Esophagus muscularis mucosa (tissue), 4 donors: ENCODE results near the gene AIFM3. TPM values are rescaled to one million over a fixed set of nuclear protein-coding genes. Genes with fewer than 3 reads are reported as not detected.

Experiments used
- DNase-seq: peaks from one replicate; pipeline ENCODE4 v3.0.0-alpha.2; 2017; ENCODE audit errors: extremely low spot score
- H3K27ac ChIP-seq, 4 donors: fragments of 200-600 bp; sonication (generic); replicated peaks in 1 of 4; 1 replicate in 3 of 4; 2 replicates in 1 of 4; pipeline ENCODE4 v1.5.1; 2016 to 2019; ENCODE audit warnings: mild to moderate bottlenecking in 1 of 4
- H3K27me3 ChIP-seq, 4 donors: fragments of 200-600 bp; sonication (generic); one replicate each; pipeline versions ENCODE4 v1.5.1 to v1.6.0; 2016 to 2019
- H3K36me3 ChIP-seq, 4 donors: fragments of 200-600 bp; sonication (generic); one replicate each; pipeline ENCODE4 v1.5.1; 2016 to 2019
- H3K4me1 ChIP-seq, 4 donors: fragments of 200-600 bp; sonication (generic); one replicate each; pipeline ENCODE4 v1.5.1; 2016 to 2019
- H3K4me3 ChIP-seq, 4 donors: fragments of 200-600 bp; sonication (generic); 1 replicate in 2 of 4; 2 replicates in 2 of 4; pipeline ENCODE4 v1.5.1; 2016 to 2019; ENCODE audit warnings: mild to moderate bottlenecking in 4 of 4, moderate library complexity in 1 of 4
- H3K9me3 ChIP-seq, 4 donors: fragments of 200-600 bp; sonication (generic); 1 replicate in 3 of 4; 2 replicates in 1 of 4; pipeline ENCODE4 v1.5.1; 2016 to 2019
- EP300 ChIP-seq: sonication (generic); formaldehyde crosslinking; IDR thresholded peaks from one replicate; pipeline ENCODE4 v1.6.1; 2017; ENCODE audit warnings: antibody characterized with exemption
- POLR2A ChIP-seq: fragments of 450-650 bp; IDR thresholded peaks from one replicate; pipeline ENCODE4 v1.6.1; 2017; ENCODE audit warnings: antibody characterized with exemption, moderate library complexity, mild to moderate bottlenecking, low read depth
- POLR2AphosphoS5 ChIP-seq, 2 donors: sonication (generic); formaldehyde crosslinking; IDR thresholded peaks; one replicate each; pipeline ENCODE4 v1.6.1; 2017; ENCODE audit warnings: antibody characterized with exemption in 2 of 2
- WGBS: methylation state at CpG from one replicate; pipeline ENCODE4 v1.1.5; 2018; 5-methylcytosine and 5-hydroxymethylcytosine counted together
- intact Hi-C: fragments of 100-400 bp; cut with DNase I; formaldehyde crosslinking; loops from one replicate; pipeline ENCODE4 v1.15.1; 2023
- total RNA-seq, 4 donors: library from RNA; depleted of rRNA; stranded (reverse); fragments of >200 nt; gene quantifications; one replicate each; pipeline versions ENCODE4 v1.1.0 to v1.2.1, GENCODE V29; 2016
- TF ChIP-seq, protein P1 (sequence below), 3 experiments: fragments of 200-600 bp in 2 of 3; fragments of 450-650 bp in 1 of 3; sonication (generic) in 2 of 3; IDR thresholded peaks; one replicate each; pipeline ENCODE4 v1.5.1; 2017 to 2019; ENCODE audit warnings: antibody characterized with exemption in 3 of 3, mild to moderate bottlenecking in 2 of 3, moderate library complexity in 1 of 3

Gene AIFM3
- total RNA-seq, 4 donors from 2014 or later, result 0.92 to 1.7 (median 1.4) TPM

DNA sequence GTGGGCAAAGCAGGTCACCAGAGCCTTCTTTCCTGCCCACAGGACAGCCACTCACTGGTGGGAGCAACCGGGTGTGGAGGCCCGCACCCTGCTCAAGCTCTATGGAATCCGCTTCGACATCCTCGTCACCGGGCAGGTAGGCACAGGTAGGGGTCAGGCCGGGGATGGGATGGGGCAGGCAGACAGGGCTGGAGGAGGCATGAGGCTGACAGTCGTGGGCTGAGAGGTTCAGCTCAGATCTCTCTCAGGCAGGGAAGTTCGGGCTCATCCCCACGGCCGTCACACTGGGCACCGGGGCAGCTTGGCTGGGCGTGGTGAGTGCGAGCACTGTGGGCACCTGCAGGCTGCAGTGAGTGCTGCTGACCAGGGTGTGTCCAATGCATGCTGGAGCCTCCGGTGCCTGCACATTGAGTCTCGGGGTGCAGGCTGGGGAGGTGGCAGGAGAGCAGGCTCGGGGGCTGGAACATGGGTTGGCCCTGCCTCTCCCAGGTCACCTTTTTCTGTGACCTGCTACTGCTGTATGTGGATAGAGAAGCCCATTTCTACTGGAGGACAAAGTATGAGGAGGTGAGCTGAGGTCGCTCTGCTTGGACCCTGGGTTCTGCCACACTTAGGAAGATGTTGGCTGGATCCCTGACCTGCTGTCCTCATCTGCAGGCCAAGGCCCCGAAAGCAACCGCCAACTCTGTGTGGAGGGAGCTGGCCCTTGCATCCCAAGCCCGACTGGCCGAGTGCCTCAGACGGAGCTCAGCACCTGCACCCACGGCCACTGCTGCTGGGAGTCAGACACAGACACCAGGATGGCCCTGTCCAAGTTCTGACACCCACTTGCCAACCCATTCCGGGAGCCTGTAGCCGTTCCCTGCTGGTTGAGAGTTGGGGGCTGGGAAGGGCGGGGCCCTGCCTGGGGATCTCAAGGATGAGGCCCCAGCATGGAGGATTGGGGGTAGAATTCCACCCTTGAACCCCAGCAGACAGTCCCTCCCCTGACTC, 59.0 kb downstream of the AIFM3 start:
- Histone ChIP-seq H3K4me1 (peaks cover 0 to 9% (median 4%) of the 10 kb centered on the region in 4 donors), H3K4me3 (no peak overlapping the region), H3K36me3 (no peaks in the 10 kb centered on the region), H3K9me3 (no peaks in the 10 kb centered on the region), H3K27ac (no peak overlapping the region), H3K27me3 (peaks cover 0 to 32% (median 0%) of the 10 kb centered on the region in 4 donors)
- intact Hi-C loops, result no loop called here
- TF ChIP-seq POLR2A (no peak), POLR2AphosphoS5 (IDR thresholded peaks at IDR 0.05) (no peak), EP300 (no peak)
- TF ChIP-seq, protein P1, sequence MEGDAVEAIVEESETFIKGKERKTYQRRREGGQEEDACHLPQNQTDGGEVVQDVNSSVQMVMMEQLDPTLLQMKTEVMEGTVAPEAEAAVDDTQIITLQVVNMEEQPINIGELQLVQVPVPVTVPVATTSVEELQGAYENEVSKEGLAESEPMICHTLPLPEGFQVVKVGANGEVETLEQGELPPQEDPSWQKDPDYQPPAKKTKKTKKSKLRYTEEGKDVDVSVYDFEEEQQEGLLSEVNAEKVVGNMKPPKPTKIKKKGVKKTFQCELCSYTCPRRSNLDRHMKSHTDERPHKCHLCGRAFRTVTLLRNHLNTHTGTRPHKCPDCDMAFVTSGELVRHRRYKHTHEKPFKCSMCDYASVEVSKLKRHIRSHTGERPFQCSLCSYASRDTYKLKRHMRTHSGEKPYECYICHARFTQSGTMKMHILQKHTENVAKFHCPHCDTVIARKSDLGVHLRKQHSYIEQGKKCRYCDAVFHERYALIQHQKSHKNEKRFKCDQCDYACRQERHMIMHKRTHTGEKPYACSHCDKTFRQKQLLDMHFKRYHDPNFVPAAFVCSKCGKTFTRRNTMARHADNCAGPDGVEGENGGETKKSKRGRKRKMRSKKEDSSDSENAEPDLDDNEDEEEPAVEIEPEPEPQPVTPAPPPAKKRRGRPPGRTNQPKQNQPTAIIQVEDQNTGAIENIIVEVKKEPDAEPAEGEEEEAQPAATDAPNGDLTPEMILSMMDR (IDR thresholded peaks at IDR 0.05), result no peak
- 84% methylated on average over 22 of the region's 27 CpGs for WGBS
- no peak for DNase-seq

DNA sequence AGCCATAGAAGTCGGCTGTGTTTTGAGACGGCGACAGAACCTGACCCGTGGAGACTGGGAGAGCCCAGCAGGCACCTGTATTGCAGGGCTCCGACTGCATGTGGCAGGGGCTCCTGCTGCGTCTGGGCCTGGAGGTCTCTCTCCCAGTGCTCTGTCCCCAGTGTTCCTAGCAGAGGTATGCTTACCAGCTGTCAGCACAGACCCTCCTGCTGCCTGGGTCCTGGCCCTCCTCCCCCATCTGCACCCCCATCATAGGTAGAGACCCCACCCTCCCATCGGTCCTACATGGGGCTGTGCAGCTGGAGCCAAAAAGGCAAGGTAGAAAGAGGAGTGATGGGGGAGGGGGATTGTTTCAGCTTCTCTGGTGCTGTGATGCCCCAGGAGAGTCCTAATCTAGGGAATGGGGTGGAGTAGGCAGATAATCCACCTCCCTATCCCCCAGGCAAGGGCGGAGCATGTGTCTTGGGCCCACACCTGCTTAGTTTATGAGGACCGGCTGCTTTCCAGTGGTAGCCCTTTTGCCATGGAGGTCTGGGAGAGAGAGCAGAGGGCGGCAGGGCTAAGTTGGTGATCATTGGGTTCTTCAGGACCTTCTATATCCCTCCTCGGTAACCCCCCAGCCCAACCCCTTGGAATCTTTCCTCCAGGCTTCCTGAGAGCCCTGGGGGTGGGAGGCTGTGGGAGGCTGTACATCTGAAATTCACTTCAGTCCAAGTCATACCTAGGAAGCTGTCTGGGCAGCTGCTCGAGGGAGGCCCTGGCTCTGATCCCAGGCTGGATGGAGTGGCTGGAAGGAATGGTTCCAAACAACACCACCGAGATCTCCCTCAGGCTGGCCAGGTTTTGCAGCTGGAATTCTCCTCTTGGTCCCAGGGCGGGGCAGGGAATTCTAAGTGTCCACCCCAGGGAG, 60.0 kb downstream of the AIFM3 start:
- peaks cover 4 to 13% (median 9%) of the 10 kb centered on the region in 4 donors for H3K4me1 ChIP-seq
- intact Hi-C loops, result no loop called here
- no peak overlapping the region for H3K27ac ChIP-seq
- TF ChIP-seq EP300 (no peak), POLR2AphosphoS5 (IDR thresholded peaks at IDR 0.05) (no peak), POLR2A (no peak)
- TF ChIP-seq, protein P1 (IDR thresholded peaks at IDR 0.05), result no peak
- DNase-seq, result no peak
- no peak overlapping the region for H3K4me3 ChIP-seq
- H3K9me3 ChIP-seq, result no peaks in the 10 kb centered on the region
- 62% methylated on average over 6 of the region's 14 CpGs for WGBS
- H3K36me3 ChIP-seq, result no peaks in the 10 kb centered on the region
- H3K27me3 ChIP-seq, result peaks cover 0 to 42% (median 0%) of the 10 kb centered on the region in 4 donors

DNA sequence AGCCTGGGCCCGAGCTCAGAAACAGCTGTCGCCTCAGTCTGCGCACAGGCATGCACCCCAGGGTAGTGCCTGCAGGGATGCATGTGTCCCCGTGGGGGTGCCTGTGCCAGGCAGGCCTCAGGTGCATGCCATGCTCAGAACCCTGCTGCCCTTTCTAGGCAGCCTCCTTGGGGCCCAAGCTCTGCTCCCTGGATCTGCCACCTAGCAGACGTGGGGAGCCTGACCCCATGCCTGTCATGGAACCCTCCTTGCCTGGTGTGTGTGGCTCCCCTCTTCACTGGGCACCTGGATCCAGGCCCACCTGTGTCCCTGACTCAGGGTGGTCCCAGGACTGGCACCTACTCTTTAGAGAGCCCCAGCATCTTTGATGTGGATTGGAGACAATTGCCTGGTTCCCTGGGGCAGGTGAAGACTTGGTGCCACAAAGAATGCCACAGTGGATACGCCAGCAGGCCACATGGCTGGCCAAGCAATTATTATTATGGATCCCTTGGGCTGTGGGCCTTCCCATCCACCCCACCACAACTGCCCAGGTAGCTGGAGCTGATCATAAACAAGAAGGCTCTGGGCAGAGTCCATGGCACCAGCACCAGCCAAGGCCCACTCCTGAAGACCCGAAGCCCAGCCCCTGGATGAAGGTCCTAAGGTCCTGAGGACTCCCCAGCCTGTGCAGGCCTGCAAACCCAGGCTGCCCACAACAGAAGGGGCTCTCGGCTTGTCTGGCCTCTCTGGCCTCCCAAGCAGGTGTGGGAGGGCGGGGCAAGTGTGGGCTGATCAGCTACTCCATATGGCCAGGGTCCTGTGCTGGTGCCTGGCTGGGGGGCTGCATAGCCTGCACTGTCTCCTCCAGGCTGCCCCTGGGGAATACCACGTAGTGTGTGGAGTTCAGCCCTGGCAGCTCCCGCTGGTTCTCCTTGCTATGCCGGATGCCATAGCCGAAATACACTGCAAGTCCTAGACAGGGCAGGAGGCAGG, 61.5 kb downstream of the AIFM3 start:
- no peaks in the 10 kb centered on the region for H3K9me3 ChIP-seq
- intact Hi-C loops, result no loop called here
- no peak overlapping the region for H3K4me3 ChIP-seq
- H3K4me1 ChIP-seq, result peaks cover 10 to 21% (median 17%) of the 10 kb centered on the region in 4 donors
- no peak for DNase-seq
- peaks cover 0 to 56% (median 0%) of the 10 kb centered on the region in 4 donors for H3K27me3 ChIP-seq
- TF ChIP-seq POLR2AphosphoS5 (IDR thresholded peaks at IDR 0.05) (no peak), POLR2A (no peak), EP300 (no peak)
- TF ChIP-seq, protein P1 (IDR thresholded peaks at IDR 0.05), result no peak
- no peaks in the 10 kb centered on the region for H3K36me3 ChIP-seq
- WGBS, result 71% methylated on average over 2 of the region's 13 CpGs
- no peak overlapping the region for H3K27ac ChIP-seq

DNA sequence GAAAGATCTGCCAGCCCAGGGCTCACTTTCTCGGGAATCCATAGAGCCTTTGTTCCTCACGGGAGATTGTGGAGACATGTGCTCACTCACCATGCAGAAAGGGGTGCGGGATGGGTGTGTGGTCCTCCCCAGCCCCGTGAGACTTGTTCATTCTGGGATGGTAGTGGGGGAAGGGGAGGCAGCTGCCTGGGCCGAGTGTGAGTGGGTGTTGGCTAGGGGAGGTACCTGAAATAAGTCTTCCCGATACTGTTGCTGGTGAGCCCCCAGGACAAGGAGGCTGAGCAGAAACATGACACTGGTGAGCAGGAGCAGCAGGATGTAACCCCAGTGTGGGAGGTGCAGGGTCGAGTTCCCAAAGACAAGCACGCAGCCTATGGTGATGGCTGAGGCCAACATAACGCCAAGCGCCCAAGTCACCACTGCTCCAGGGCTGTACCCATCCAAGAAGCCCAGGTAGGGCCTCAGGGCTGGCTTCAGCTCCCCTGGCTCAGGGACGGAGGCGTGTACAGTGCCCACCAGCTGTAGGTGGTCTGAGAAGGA, 62.5 kb downstream of the AIFM3 start:
- no peak for DNase-seq
- H3K27ac ChIP-seq, result no peak overlapping the region
- peaks cover 10 to 21% (median 17%) of the 10 kb centered on the region in 4 donors for H3K4me1 ChIP-seq
- TF ChIP-seq POLR2A (no peak), EP300 (no peak), POLR2AphosphoS5 (IDR thresholded peaks at IDR 0.05) (no peak)
- TF ChIP-seq, protein P1 (IDR thresholded peaks at IDR 0.05), result no peak
- no peak overlapping the region for H3K4me3 ChIP-seq
- H3K9me3 ChIP-seq, result no peaks in the 10 kb centered on the region
- H3K27me3 ChIP-seq, result peaks cover 0 to 56% (median 0%) of the 10 kb centered on the region in 4 donors
- H3K36me3 ChIP-seq, result no peaks in the 10 kb centered on the region
- intact Hi-C loops, result no loop called here
- WGBS, result 79% methylated on average over 11 of the region's 12 CpGs
